Spleen (tissue), 11 donors: ENCODE results near the gene COL6A3. TPM values are rescaled to one million over a fixed set of nuclear protein-coding genes. Genes with fewer than 3 reads are reported as not detected.

Source experiments
- DNase-seq: peaks from one replicate; pipeline ENCODE4 v3.0.0-alpha.2; 2020
- H3K27ac ChIP-seq, 8 donors: fragments of 200-600 bp; sonication (generic) in 7 of 8; 1 replicate in 4 of 8; 2 replicates in 4 of 8; pipeline versions ENCODE4 v1.5.0 to v1.8.0; 2016 to 2021; ENCODE audit warnings: inconsistent platforms in 4 of 8, mild to moderate bottlenecking in 4 of 8, moderate library complexity in 1 of 8
- H3K27me3 ChIP-seq, 7 donors: fragments of 200-600 bp; sonication (generic) in 6 of 7; replicated peaks in 1 of 7; 1 replicate in 4 of 7; 2 replicates in 3 of 7; pipeline versions ENCODE4 v1.5.0 to v1.8.0; 2016 to 2021; ENCODE audit warnings: inconsistent platforms in 3 of 7, mild to moderate bottlenecking in 1 of 7
- H3K36me3 ChIP-seq, 6 donors: fragments of 200-600 bp; sonication (generic) in 5 of 6; 1 replicate in 4 of 6; 2 replicates in 2 of 6; pipeline versions ENCODE4 v1.5.0 to v1.8.0; 2016 to 2021; ENCODE audit warnings: inconsistent platforms in 2 of 6
- H3K4me1 ChIP-seq, 6 donors: fragments of 200-600 bp; sonication (generic) in 5 of 6; 1 replicate in 3 of 6; 2 replicates in 3 of 6; pipeline versions ENCODE4 v1.5.0 to v1.8.0; 2016 to 2021; ENCODE audit warnings: inconsistent platforms in 3 of 6
- H3K4me3 ChIP-seq, 8 donors: fragments of 200-600 bp; sonication (generic) in 7 of 8; 1 replicate in 4 of 8; 2 replicates in 4 of 8; pipeline versions ENCODE4 v1.5.0 to v1.8.0; 2016 to 2021; ENCODE audit warnings: inconsistent platforms in 4 of 8, mild to moderate bottlenecking in 4 of 8, moderate library complexity in 2 of 8
- H3K9me3 ChIP-seq, 8 donors: fragments of 200-600 bp; sonication (generic) in 7 of 8; 1 replicate in 4 of 8; 2 replicates in 4 of 8; pipeline versions ENCODE4 v1.5.0 to v1.8.0; 2016 to 2021; ENCODE audit warnings: inconsistent platforms in 4 of 8
- CTCF ChIP-seq, 11 experiments: fragments of 200-600 bp in 7 of 11; fragments of 450-650 bp in 4 of 11; sonication (generic) in 4 of 11; IDR thresholded peaks in 8 of 11; conservative IDR thresholded peaks in 3 of 11; 1 replicate in 7 of 11; 2 replicates in 4 of 11; pipeline versions ENCODE4 v1.4.0 to v1.8.0; 2016 to 2021; ENCODE audit warnings: antibody characterized with exemption in 11 of 11, inconsistent platforms in 4 of 11, mild to moderate bottlenecking in 1 of 11
- POLR2A ChIP-seq, 3 donors: fragments of 450-650 bp; IDR thresholded peaks; one replicate each; pipeline ENCODE4 v1.5.1; 2017; ENCODE audit warnings: antibody characterized with exemption in 3 of 3, mild to moderate bottlenecking in 1 of 3
- POLR2AphosphoS5 ChIP-seq, 3 donors: sonication (generic); formaldehyde crosslinking; IDR thresholded peaks; one replicate each; pipeline ENCODE4 v1.5.1; 2017; ENCODE audit warnings: antibody characterized with exemption in 3 of 3
- WGBS, 5 donors: extraction: QIAGEN DNeasy Blood & Tissue Kit in 3 of 5; methylation state at CpG; one replicate each; pipeline versions ENCODE4 v1.1.5 to v1.1.7; 2013 to 2018; 5-methylcytosine and 5-hydroxymethylcytosine counted together
- intact Hi-C: fragments of 100-400 bp; cut with DNase I; formaldehyde crosslinking; loops from one replicate; pipeline ENCODE4 v1.15.0; 2023; ENCODE audit warnings: low total_unique reads
- polyA plus RNA-seq, 3 donors: library from polyadenylated mRNA; stranded (reverse); fragments of 200-250 nt; gene quantifications; one replicate each; pipeline ENCODE4 v1.2.1, GENCODE V29; 2013
- total RNA-seq, 7 donors: library from RNA; depleted of rRNA in 3 of 7; stranded (reverse); fragments of >200 nt in 3 of 7; fragmentation: NEBNext Ultra II Directional in 4 of 7; extraction: Animal tissue kit (Norgen Biotek cat#: 25700) in 4 of 7; gene quantifications; one replicate each; pipeline versions ENCODE4 v1.1.0 to v1.2.1, GENCODE V29; 2016 to 2021
- donor health status: healthy with polysubstance abuse.
- donor health status: DM: no; HTN: no; CAD: no; lungs with moderate emphysema.
- donor health status: DM: no; HTN: no; CAD: no.
- donor health status: Bipolar disorder and iron deficiency.
- donor health status: healthy.
- donor health status: DM: no; HTN: no; CAD: no.
- donor health status: DM: yes; HTN: yes; CAD: no.

Gene COL6A3
- total and polyA plus RNA-seq, 10 donors, result 8.3 to 146 (median 65.4) TPM

- peaks cover 5 to 57% (median 35%) of the 10 kb centered on the region in 6 donors for H3K4me1 ChIP-seq
- no peaks in the 10 kb centered on the region for H3K36me3 ChIP-seq
- intact Hi-C loops, result no loop called here
- TF ChIP-seq POLR2A (IDR thresholded peaks at IDR 0.05) (no peak), POLR2AphosphoS5 (IDR thresholded peaks at IDR 0.05) (peak in 1 of 3 donors; percentile 61), CTCF (IDR thresholded peaks at IDR 0.05 in 8 of 11, conservative IDR thresholded peaks at IDR 0.05 in 3 of 11) (peak in 1 of 11 experiments; percentile 9)
- no peaks in the 10 kb centered on the region for H3K9me3 ChIP-seq
- peak; percentile 86 for DNase-seq
- WGBS, 5 donors, result 36 to 43% (median 40%) methylated on average over 17 of the region's 17 CpGs
- peak overlapping the region in 6 of 8 donors; percentile 3 to 77 (median 54) for H3K27ac ChIP-seq
- peak overlapping the region in 1 of 8 donors; percentile 42 for H3K4me3 ChIP-seq
- peaks cover 0 to 68% (median 11%) of the 10 kb centered on the region in 7 donors for H3K27me3 ChIP-seq
These were observed 18.6 kb upstream of the COL6A3 start for GRCh38 chr2:237432484-237433092.

- Histone ChIP-seq H3K27me3 (peaks cover 0 to 62% (median 11%) of the 10 kb centered on the region in 7 donors), H3K4me1 (peaks cover 5 to 54% (median 35%) of the 10 kb centered on the region in 6 donors), H3K27ac (peak overlapping the region in 3 of 8 donors; percentile 58 to 77 (median 61)), H3K4me3 (no peak overlapping the region), H3K9me3 (no peaks in the 10 kb centered on the region), H3K36me3 (no peaks in the 10 kb centered on the region)
- intact Hi-C loops, result no loop called here
- no peak for DNase-seq
- TF ChIP-seq POLR2AphosphoS5 (IDR thresholded peaks at IDR 0.05) (no peak), POLR2A (IDR thresholded peaks at IDR 0.05) (no peak), CTCF (IDR thresholded peaks at IDR 0.05 in 8 of 11, conservative IDR thresholded peaks at IDR 0.05 in 3 of 11) (no peak)
- 88 to 94% (median 93%) methylated on average over 4 of the region's 4 CpGs for WGBS, 5 donors
These were observed 17.9 kb upstream of the COL6A3 start for GRCh38 chr2:237431837-237432236.

- TF ChIP-seq POLR2AphosphoS5 (IDR thresholded peaks at IDR 0.05) (no peak), POLR2A (IDR thresholded peaks at IDR 0.05) (no peak), CTCF (IDR thresholded peaks at IDR 0.05 in 8 of 11, conservative IDR thresholded peaks at IDR 0.05 in 3 of 11) (no peak)
- Histone ChIP-seq H3K4me1 (peaks cover 5 to 54% (median 35%) of the 10 kb centered on the region in 6 donors), H3K36me3 (no peaks in the 10 kb centered on the region), H3K27me3 (peaks cover 0 to 58% (median 11%) of the 10 kb centered on the region in 7 donors), H3K27ac (no peak overlapping the region), H3K9me3 (no peaks in the 10 kb centered on the region), H3K4me3 (no peak overlapping the region)
- DNase-seq, result no peak
- 72 to 89% (median 84%) methylated on average over 1 of the region's 1 CpG for WGBS, 5 donors
- intact Hi-C loops, result no loop called here
These were observed 17.4 kb upstream of the COL6A3 start for GRCh38 chr2:237431372-237431771.

- H3K4me3 ChIP-seq, result no peak overlapping the region
- H3K9me3 ChIP-seq, result no peaks in the 10 kb centered on the region
- H3K27ac ChIP-seq, result no peak overlapping the region
- peaks cover 5 to 50% (median 35%) of the 10 kb centered on the region in 6 donors for H3K4me1 ChIP-seq
- no peaks in the 10 kb centered on the region for H3K36me3 ChIP-seq
- WGBS, 5 donors, result 69 to 82% (median 69%) methylated on average over 1 of the region's 1 CpG
- intact Hi-C loops, result no loop called here
- no peak for DNase-seq
- H3K27me3 ChIP-seq, result peaks cover 0 to 55% (median 11%) of the 10 kb centered on the region in 7 donors
- no peak for TF ChIP-seq POLR2A (IDR thresholded peaks at IDR 0.05)
- no peak for TF ChIP-seq CTCF (IDR thresholded peaks at IDR 0.05 in 8 of 11, conservative IDR thresholded peaks at IDR 0.05 in 3 of 11)
- no peak for TF ChIP-seq POLR2AphosphoS5 (IDR thresholded peaks at IDR 0.05)
These were observed 16.9 kb upstream of the COL6A3 start for GRCh38 chr2:237430861-237431260.
